ENCODE measurements around the gene DENND6B. TPM values are rescaled to one million over a fixed set of nuclear protein-coding genes. Genes with fewer than 3 reads are reported as not detected.

DENND6B gene
- total and polyA plus RNA-seq, 2 of the 13 experiments (the other 11 are each of a cell fraction or from before 2014, with no cell fraction given) = 0.95 to 3.8 TPM

- TF ChIP-seq NR2F6 (IDR thresholded peaks at IDR 0.05) (no peak), NR2F6 (CRISPR knock-in tag; IDR thresholded peaks at IDR 0.05) (no peak), ZNF512 (CRISPR knock-in tag; IDR thresholded peaks at IDR 0.05) (no peak), RBM22 (optimal IDR thresholded peaks at IDR 0.05; ENCODE audit: low read length) (no peak), ZHX1 (CRISPR knock-in tag; IDR thresholded peaks at IDR 0.05; ENCODE audit: low read depth) (no peak), ZNF362 (CRISPR knock-in tag; IDR thresholded peaks at IDR 0.05; ENCODE audit: borderline replicate concordance) (no peak), ZFYVE20 (CRISPR knock-in tag; IDR thresholded peaks at IDR 0.05; ENCODE audit: borderline replicate concordance, low read depth) (no peak), ZBTB38 (CRISPR knock-in tag; IDR thresholded peaks at IDR 0.05) (peak; percentile 91), ZNF615 (CRISPR knock-in tag; IDR thresholded peaks at IDR 0.05; ENCODE audit: borderline replicate concordance) (no peak), PRDM15 (CRISPR knock-in tag; IDR thresholded peaks at IDR 0.05) (no peak), ZNF101 (CRISPR knock-in tag; IDR thresholded peaks at IDR 0.05; ENCODE audit: borderline replicate concordance, low read depth) (no peak), HOXA3 (CRISPR knock-in tag; IDR thresholded peaks at IDR 0.05) (no peak), GLMP (CRISPR knock-in tag; IDR thresholded peaks at IDR 0.05; ENCODE audit: borderline replicate concordance) (no peak), MLX (CRISPR knock-in tag; IDR thresholded peaks at IDR 0.05) (no peak), EZH2 (conservative IDR thresholded peaks at IDR 0.05; ENCODE audit: low read depth, low read length) (no peak), GZF1 (CRISPR knock-in tag; IDR thresholded peaks at IDR 0.05) (peak; percentile 28; the same call in 1 of the 2 replicates), CTCF (CRISPR knock-in tag; IDR thresholded peaks at IDR 0.05) (no peak), ZNF230 (CRISPR knock-in tag; IDR thresholded peaks at IDR 0.05) (no peak)
Measured at GRCh38 chr22:50327711-50328019, 853 bp upstream of the DENND6B start (continued).

Measured in HepG2 (cell line).